Endothelial cell of umbilical vein (primary cell): ENCODE results near the gene HMGB3. TPM values are rescaled to one million over a fixed set of nuclear protein-coding genes. Genes with fewer than 3 reads are reported as not detected.

ENCODE experiments used
- BruUV-seq: library from RNA; stranded (reverse); fragments of 400-500 nt; replicated peaks from 2 replicates; lab custom pipeline; 2021; lab: Mats Ljungman, UMichigan
- CTCF ChIA-PET: fragments of 300-600, 350-600 bp; sonication (Branson Sonifier 250); formaldehyde crosslinking; loops from one replicate; lab custom pipeline; 2021; ENCODE audit warnings: antibody characterized with exemption, inconsistent platforms; lab: Charles Lee
- POLR2A ChIA-PET: fragments of 300-600, 350-600 bp; sonication (Branson Sonifier 250); formaldehyde crosslinking; loops from one replicate; lab custom pipeline; 2021; ENCODE audit warnings: antibody characterized with exemption, inconsistent platforms; lab: Charles Lee
- DNase-seq: peaks from one replicate; pipeline ENCODE4 v3.0.0-alpha.2; 2011; ENCODE audit warnings: low read depth, low spot score
- FAIRE-seq: peaks from 2 replicates; lab custom pipeline; 2011; peaks lifted over from hg19 to GRCh38; lab: Jason Lieb, UNC
- H2AFZ ChIP-seq: 2 replicates; pipeline ENCODE4 v1.6.0; 2012; ENCODE audit warnings: low read depth, low read length, control low read depth, inconsistent platforms
- H3K27ac ChIP-seq: 2 replicates; pipeline ENCODE4 v1.5.1; 2011; ENCODE audit warnings: low read depth, mild to moderate bottlenecking, control low read depth, low read length, moderate library complexity; ENCODE audit not compliant: insufficient read depth
- H3K27me3 ChIP-seq, 2 experiments: 2 replicates each; pipeline versions ENCODE4 v1.6.0 to v1.6.1; 2011; ENCODE audit warnings: low read length in 2 of 2, mixed read lengths in 1 of 2; ENCODE audit not compliant: control insufficient read depth in 2 of 2, insufficient read depth in 2 of 2
- H3K36me3 ChIP-seq, 2 experiments: 2 replicates in 1 of 2; 3 replicates in 1 of 2; pipeline ENCODE4 v1.5.1; 2011; ENCODE audit warnings: low read length in 2 of 2, mild to moderate bottlenecking in 1 of 2, moderate library complexity in 1 of 2; ENCODE audit not compliant: control insufficient read depth in 2 of 2, insufficient read depth in 2 of 2; ENCODE audit errors: extremely low read depth in 1 of 2
- H3K4me1 ChIP-seq: 3 replicates; pipeline ENCODE4 v1.5.1; 2011; ENCODE audit warnings: mild to moderate bottlenecking, low read length; ENCODE audit not compliant: control insufficient read depth, insufficient read depth; ENCODE audit errors: extremely low read depth
- H3K4me2 ChIP-seq: 2 replicates; pipeline ENCODE4 v1.6.1; 2011; ENCODE audit warnings: low read length, control low read depth, mixed read lengths; ENCODE audit not compliant: insufficient read depth
- H3K4me3 ChIP-seq, 3 experiments: fragments of 200-600 bp in 1 of 3; sonication (generic), shearing (Covaris generic) in 1 of 3; replicated peaks in 1 of 3; 2 replicates each; pipeline ENCODE4 v1.5.1; 2011 to 2016; ENCODE audit warnings: control low read depth in 3 of 3, low read length in 3 of 3, mild to moderate bottlenecking in 2 of 3, inconsistent platforms in 1 of 3, low read depth in 1 of 3, moderate library complexity in 1 of 3; ENCODE audit not compliant: insufficient read depth in 1 of 3
- H3K79me2 ChIP-seq: 2 replicates; pipeline ENCODE4 v1.6.0; 2012; ENCODE audit warnings: low read length, inconsistent platforms; ENCODE audit not compliant: control insufficient read depth, insufficient read depth
- H3K9ac ChIP-seq: replicated peaks from 2 replicates; pipeline ENCODE3; 2011; ENCODE audit warnings: low read length, control low read depth; ENCODE audit not compliant: insufficient read depth; ENCODE audit errors: extremely low read depth
- H3K9me1 ChIP-seq: replicated peaks from 3 replicates; pipeline ENCODE4 v1.6.0; 2011; ENCODE audit warnings: mild to moderate bottlenecking, low read length; ENCODE audit not compliant: control insufficient read depth, insufficient read depth; ENCODE audit errors: extremely low read depth
- H3K9me3 ChIP-seq: replicated peaks from 2 replicates; pipeline ENCODE4 v1.5.1; 2012; ENCODE audit warnings: low read length, inconsistent platforms; ENCODE audit not compliant: control insufficient read depth, insufficient read depth
- H4K20me1 ChIP-seq: replicated peaks from 2 replicates; pipeline ENCODE3; 2011; ENCODE audit warnings: mild to moderate bottlenecking, low read length; ENCODE audit not compliant: control insufficient read depth, insufficient read depth; ENCODE audit errors: extremely low read depth
- CTCF ChIP-seq, 2 donors: IDR thresholded peaks; 1 replicate in 1 of 2; 2 replicates in 1 of 2; pipeline ENCODE4 v1.5.1; 2011; ENCODE audit warnings: low read length in 2 of 2, mild to moderate bottlenecking in 2 of 2, moderate library complexity in 2 of 2, control low read depth in 1 of 2, inconsistent platforms in 1 of 2, low read depth in 1 of 2; ENCODE audit not compliant: insufficient read depth in 1 of 2; ENCODE audit errors: extremely low read depth in 1 of 2
- EZH2 ChIP-seq: IDR thresholded peaks from 2 replicates; pipeline ENCODE4 v1.6.1; 2012; ENCODE audit warnings: borderline replicate concordance, low read depth, mild to moderate bottlenecking, moderate library complexity, low read length, inconsistent platforms; ENCODE audit not compliant: severe bottlenecking
- FOS ChIP-seq: IDR thresholded peaks from 2 replicates; pipeline ENCODE4 v1.6.1; 2011; ENCODE audit warnings: mild to moderate bottlenecking, low read length, moderate library complexity, borderline replicate concordance; ENCODE audit not compliant: insufficient read depth
- GATA2 ChIP-seq: IDR thresholded peaks from 2 replicates; pipeline ENCODE4 v1.7.0; 2011; ENCODE audit warnings: low read depth, mild to moderate bottlenecking, moderate library complexity, mixed read lengths, low read length; ENCODE audit not compliant: insufficient read length, insufficient read depth
- JUN ChIP-seq: IDR thresholded peaks from 2 replicates; pipeline ENCODE4 v1.6.1; 2011; ENCODE audit warnings: borderline replicate concordance, low read depth; ENCODE audit not compliant: insufficient read length, insufficient read depth
- MYC ChIP-seq: IDR thresholded peaks from one replicate; pipeline ENCODE4 v1.6.1; 2011; ENCODE audit warnings: mild to moderate bottlenecking, low read depth, low read length
- POLR2A ChIP-seq: IDR thresholded peaks from 2 replicates; pipeline ENCODE4 v1.6.1; 2012; ENCODE audit warnings: low read depth, mild to moderate bottlenecking, control low read depth, low read length
- POLR2AphosphoS5 ChIP-seq: IDR thresholded peaks from 2 replicates; pipeline ENCODE4 v1.6.1; 2012; ENCODE audit warnings: low read depth, mild to moderate bottlenecking, control low read depth, low read length, moderate library complexity; ENCODE audit not compliant: insufficient read depth
- dilution Hi-C: fragments of 300-500 bp; cut with MboI; formaldehyde crosslinking; loops from one replicate; pipeline ENCODE4 v1.15.0; 2019; ENCODE audit warnings: low sequenced_read_pairs; ENCODE audit not compliant: extremely low pct_ligation_motif_present
- intact Hi-C: fragments of 100-400 bp; cut with micrococcal nuclease; formaldehyde crosslinking; loops from one replicate; pipeline ENCODE4 v1.10.0; 2022
- polyA plus RNA-seq, 4 experiments: library from polyadenylated mRNA; depleted of rRNA in 3 of 4; stranded (reverse) in 3 of 4; unstranded in 1 of 4; fragments of >200 nt; gene quantifications; 2 replicates each; pipeline versions ENCODE4 v1.2.1 to v1.2.3, GENCODE V29; 2011 to 2012; ENCODE audit warnings: missing spikeins in 1 of 4
- total RNA-seq: library from RNA; stranded (reverse); gene quantifications from 2 replicates; pipeline ENCODE4 v1.2.3, GENCODE V29; 2021
- TF ChIP-seq, protein P1 (sequence below): IDR thresholded peaks from 2 replicates; pipeline ENCODE4 v1.6.1; 2011; ENCODE audit not compliant: insufficient read depth, insufficient read length

Gene HMGB3
- total and polyA plus RNA-seq, 2 donors (not counting 3 experiments of a cell fraction or from before 2014, with no cell fraction given), result 13.7 to 124 TPM

DNA sequence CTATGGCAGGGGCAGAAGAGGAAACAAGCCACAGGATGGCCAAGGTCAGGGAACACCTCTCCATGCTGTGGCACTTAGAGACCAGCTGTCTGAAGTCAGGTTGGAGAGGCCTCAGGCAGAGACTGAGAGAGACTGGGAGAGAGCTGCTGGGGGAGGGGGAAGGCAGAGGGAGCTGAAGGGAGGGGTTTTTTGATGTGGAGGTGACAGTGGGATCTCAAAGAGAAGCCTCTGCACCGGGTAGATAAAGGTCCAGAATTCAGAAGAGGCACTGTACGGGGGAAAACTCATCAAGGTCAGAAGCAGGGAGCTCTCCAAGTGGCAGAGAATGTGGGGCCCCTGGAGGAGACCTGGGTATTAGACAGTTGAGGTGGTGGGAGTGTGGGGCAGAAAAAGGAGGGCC, 41.6 kb upstream of the HMGB3 start:
- H3K4me1 ChIP-seq, result no peaks in the 10 kb centered on the region
- no peak overlapping the region for H3K4me2 ChIP-seq
- H3K27me3 ChIP-seq, result no peaks in the 10 kb centered on the region
- intact Hi-C loops, result no loop called here
- FAIRE-seq (no peak), DNase-seq (no peak)
- POLR2A ChIA-PET, result no interaction called here
- no TSS peak for BruUV-seq
- dilution Hi-C loops, result no loop called here
- H4K20me1 ChIP-seq, result no peaks in the 10 kb centered on the region
- no peak overlapping the region for H3K27ac ChIP-seq
- H2AFZ ChIP-seq, result no peak overlapping the region
- TF ChIP-seq MYC, result no peak
- no peak overlapping the region for H3K4me3 ChIP-seq
- no peaks in the 10 kb centered on the region for H3K79me2 ChIP-seq
- CTCF ChIA-PET, result no interaction called here
- no peaks in the 10 kb centered on the region for H3K9me1 ChIP-seq
- no peaks in the 10 kb centered on the region for H3K9me3 ChIP-seq
- H3K36me3 ChIP-seq, result no peaks in the 10 kb centered on the region
- no peak overlapping the region for H3K9ac ChIP-seq

DNA sequence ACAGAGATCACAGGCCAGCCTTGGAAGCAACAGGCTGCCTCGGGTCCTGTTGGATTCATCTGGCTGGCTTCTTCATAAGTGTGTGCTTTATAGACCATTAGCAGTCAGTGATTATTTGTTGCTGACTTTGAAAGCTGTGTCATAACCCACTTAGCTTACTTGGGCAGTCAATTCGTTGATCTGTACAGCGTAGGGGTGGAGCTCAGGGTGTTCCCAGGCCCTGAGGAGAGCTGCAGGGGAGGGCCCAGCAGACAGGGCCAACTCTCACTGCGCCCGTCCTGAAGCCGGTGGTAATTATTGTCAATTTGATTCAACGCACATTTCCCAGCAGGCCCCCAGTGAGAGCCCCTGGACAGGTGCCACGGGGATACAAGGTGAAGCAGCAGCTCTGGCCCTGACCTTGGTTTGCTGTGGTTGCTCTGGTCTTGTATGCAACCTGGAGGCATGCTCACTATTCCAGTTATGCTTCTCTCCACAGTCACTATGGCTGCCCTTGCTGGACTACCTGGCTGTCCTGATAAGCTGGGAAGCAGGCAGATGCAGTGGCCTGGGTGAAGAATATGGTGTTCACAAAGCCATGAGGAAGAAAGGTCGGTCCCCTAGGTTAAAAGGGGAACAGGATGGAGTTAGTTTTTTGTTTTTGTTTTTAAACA, 40.1 kb upstream of the HMGB3 start:
- Histone ChIP-seq H3K4me3 (no peak overlapping the region), H3K4me2 (no peak overlapping the region), H3K9me1 (no peaks in the 10 kb centered on the region), H3K9me3 (no peaks in the 10 kb centered on the region), H4K20me1 (no peaks in the 10 kb centered on the region), H3K4me1 (no peaks in the 10 kb centered on the region), H3K9ac (no peak overlapping the region), H3K27ac (no peak overlapping the region), H2AFZ (no peak overlapping the region), H3K27me3 (no peaks in the 10 kb centered on the region), H3K36me3 (no peaks in the 10 kb centered on the region), H3K79me2 (no peaks in the 10 kb centered on the region)
- ChIA-PET CTCF (no interaction called here), POLR2A (no interaction called here)
- dilution Hi-C loops, result no loop called here
- BruUV-seq, result no TSS peak
- FAIRE-seq (no peak), DNase-seq (no peak)
- TF ChIP-seq MYC, result no peak
- no peak for TF ChIP-seq FOS
- TF ChIP-seq JUN, result no peak
- TF ChIP-seq EZH2, result no peak
- TF ChIP-seq CTCF (IDR thresholded peaks at IDR 0.05; ENCODE audit: extremely low read depth in 1 of 2, insufficient read depth in 1 of 2, low read depth in 1 of 2, low read length in 2 of 2), result no peak
- TF ChIP-seq, protein P1, sequence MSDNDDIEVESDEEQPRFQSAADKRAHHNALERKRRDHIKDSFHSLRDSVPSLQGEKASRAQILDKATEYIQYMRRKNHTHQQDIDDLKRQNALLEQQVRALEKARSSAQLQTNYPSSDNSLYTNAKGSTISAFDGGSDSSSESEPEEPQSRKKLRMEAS, result no peak
- no peak for TF ChIP-seq POLR2A
- TF ChIP-seq GATA2, result no peak
- no peak for TF ChIP-seq POLR2AphosphoS5
- intact Hi-C loops, result no loop called here
